Measurements from ENCODE around the gene CASP7.
"Not testable (repeated sequence)": the region's sequence is repeated elsewhere in the genome, so short reads cannot be mapped to it uniquely, and the experiment has no call there.

Gene CASP7

DNA sequence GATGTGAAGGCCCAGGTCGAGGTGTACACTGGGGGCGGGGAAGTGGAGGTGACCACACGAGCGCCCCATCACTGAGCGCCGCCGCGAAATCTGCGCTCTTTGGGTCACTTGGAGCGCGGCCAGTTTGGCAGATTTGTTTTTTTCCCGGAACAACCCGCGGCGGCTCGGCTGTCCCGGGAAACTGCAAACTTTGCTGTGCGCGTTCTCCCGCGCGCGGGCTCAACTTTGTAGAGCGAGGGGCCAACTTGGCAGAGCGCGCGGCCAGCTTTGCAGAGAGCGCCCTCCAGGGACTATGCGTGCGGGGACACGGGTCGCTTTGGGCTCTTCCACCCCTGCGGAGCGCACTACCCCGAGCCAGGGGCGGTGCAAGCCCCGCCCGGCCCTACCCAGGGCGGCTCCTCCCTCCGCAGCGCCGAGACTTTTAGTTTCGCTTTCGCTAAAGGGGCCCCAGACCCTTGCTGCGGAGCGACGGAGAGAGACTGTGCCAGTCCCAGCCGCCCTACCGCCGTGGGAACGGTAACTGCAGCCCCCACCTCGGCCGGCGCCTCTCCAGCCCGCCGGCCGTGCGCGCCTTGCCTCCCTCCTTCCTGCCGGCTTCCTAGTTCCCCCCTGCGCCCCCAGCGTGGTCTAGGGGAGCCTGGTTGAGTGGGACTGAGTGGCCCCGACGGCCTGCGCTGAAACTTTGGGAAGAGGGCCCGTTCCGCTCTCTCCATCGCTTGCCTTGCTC lies at the start of gene CASP7:
CASP7 (plus strand) TSS at position 450 of the 727 bp plus-strand sequence. CDS start 17,582 bp downstream, outside the sequence.
- intact Hi-C loops (cut with DNase I) = no loop called here
- DNase-seq = peak; percentile 39 to 93 (median 77)

DNA sequence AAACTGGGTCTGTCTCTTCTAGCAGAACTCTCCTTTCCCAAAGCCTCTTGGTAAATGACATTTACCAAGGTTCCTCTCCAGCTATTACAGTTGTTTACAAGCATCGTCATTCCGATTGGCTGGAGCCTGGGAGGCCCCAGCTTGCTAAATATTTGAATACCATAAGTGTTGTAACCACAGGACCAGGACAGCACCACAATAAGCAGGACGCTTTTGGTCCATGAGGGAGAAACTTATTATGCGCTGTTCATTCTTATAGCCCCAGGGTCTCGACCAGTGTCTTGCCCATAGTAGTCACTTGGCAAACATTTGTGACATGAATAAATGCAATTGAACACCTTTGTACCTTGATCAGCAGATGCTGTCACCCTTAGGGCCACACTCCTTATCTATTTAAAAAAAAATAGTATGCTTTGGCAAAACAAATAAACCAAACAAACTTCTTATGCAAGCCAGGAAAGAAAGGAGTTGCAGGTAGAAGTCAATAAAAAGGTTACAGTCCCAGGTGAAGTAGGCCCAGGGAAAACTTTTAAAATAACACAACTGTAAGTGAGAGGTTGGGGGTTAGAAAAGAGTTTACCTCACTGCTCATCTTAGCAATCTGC lies 48.7 kb upstream of the CASP7 start:
- intact Hi-C loops (cut with DNase I) = no loop called here
- DNase-seq = no peak

DNA sequence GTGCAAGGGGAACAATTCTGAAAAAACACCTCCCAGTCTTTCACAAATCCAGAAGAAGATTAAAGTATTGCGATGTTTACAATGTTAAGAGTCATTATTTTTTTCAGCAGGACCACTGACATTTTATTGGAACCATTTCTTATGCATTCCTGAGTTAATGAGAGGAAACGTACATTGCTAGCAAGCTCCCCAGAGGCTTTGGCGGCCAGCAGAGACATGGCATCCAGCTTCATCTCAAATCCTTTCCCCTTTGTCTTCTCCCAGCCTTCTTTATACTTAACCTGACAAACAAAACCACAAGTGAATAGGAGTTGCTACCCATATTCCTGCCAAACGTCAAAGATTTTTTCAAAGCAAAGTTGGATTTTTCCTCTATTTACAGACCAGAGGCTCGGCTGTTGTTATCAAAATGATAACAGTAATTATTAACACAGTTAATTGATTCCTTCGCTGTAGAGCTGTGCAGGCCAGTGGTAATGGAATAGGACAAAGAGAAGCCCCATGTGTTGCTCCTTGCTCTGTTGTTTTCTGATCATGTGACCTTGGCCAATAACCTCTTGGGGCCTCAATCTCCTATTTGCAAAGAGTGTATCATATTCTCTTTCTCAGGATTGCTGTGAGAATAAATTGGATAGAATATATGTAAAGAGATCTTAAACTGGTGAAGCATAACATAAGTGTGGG lies 47.9 kb upstream of the CASP7 start:
- intact Hi-C loops (cut with DNase I) = no loop called here
- no peak for DNase-seq

DNA sequence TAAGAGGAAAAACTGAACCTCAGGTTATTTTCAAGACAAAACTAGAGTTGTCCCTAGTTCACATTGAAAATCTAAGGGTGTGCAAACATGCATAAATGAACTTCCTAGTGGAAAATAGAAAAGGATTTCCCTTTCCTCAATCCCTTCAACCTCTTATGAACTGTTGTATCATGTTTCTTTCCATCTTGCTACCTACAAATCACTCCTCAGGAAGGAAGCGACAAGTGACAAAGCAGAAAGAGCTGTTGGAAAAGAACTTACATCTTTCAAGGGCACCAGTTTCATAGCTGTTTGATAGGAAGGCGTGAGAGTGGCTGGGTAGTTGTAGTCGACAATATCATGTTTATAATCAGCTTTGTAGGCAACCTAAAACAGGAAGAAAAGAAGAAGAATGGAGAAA lies 39.7 kb upstream of the CASP7 start:
- DNase-seq = no peak
- intact Hi-C loops (cut with DNase I) = no loop called here

DNA sequence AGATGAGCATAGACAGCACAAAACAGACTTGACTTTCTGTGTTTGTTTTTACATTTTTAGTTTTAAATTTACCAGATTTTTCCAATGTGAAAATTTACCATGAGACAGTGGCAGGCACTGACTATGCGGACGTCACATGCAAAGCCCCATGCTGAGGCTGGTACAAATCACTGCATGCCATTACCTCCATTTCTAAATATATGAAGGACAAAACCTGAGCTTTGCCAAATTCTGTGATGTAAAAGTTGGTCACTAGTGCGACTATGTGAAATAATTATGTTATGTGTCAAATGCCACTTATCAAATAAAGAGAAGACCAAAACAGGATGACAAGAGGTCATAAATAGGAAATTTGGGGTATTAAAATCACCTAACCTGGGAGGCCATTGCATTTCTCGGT lies 38.0 kb upstream of the CASP7 start:
- no peak for DNase-seq
- intact Hi-C loops (cut with DNase I) = no loop called here

DNA sequence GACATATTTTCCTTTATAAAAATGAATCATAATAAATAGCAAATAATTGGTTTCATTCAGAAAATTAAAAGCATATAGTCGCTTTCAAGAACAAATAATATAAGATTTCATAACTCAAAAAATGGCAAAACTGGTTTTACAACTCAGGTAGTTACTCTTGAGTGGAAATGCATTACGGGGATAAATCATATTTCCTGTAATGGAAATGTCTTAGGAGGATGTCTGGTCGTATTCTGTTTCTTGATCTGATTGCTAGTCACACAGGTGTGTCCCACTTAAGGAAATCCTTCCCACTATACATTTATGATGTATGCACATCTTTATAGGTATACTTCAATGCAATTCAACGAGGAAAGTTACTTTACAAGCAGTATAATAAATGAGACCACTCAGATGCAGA lies 36.5 kb upstream of the CASP7 start:
- intact Hi-C loops (cut with DNase I) = no loop called here
- DNase-seq = no peak

DNA sequence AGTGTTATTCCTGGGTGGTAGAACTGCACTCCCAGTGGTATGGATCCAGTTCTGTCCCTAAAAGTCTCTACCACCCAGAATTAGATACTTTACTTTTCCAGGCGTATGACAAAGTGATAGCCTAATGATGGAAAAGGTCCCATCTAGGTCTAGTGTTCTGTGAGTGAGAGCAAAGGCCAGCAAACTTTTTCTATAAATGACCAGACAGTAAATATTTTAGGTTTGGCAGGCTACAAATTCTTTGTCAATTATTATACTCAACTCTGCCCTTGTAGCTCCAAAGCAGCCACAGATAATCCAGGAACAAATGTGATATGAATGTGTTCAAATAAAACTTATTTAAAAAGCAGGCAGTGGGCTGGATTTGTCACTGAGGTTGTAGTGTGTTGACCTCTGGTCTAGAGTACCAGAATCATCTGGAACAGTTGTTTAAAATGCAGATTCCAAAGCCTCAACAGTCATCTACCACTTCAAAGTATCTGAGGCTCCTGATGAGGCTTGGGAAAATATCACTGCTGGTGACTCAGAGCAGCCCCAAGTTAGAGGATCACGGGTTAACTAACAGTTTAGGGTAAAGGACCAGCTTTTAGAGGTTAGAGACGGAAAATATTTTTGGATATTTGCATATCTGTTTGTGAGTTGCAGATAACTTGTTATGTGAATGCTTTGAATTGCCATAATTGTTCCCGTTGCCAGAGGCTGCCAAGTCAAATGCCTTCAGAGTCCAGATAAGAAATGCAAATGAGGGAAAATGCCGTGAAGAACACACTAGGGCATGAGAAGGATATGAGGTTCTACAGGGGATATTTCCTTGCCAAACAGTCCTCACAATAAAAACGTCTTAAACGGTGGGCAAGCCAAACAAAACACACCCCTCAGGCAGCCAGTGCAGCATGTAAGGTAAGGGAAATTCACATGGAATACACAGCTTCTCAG lies 35.3 kb upstream of the CASP7 start:
- intact Hi-C loops (cut with DNase I) = no loop called here
- DNase-seq = no peak

DNA sequence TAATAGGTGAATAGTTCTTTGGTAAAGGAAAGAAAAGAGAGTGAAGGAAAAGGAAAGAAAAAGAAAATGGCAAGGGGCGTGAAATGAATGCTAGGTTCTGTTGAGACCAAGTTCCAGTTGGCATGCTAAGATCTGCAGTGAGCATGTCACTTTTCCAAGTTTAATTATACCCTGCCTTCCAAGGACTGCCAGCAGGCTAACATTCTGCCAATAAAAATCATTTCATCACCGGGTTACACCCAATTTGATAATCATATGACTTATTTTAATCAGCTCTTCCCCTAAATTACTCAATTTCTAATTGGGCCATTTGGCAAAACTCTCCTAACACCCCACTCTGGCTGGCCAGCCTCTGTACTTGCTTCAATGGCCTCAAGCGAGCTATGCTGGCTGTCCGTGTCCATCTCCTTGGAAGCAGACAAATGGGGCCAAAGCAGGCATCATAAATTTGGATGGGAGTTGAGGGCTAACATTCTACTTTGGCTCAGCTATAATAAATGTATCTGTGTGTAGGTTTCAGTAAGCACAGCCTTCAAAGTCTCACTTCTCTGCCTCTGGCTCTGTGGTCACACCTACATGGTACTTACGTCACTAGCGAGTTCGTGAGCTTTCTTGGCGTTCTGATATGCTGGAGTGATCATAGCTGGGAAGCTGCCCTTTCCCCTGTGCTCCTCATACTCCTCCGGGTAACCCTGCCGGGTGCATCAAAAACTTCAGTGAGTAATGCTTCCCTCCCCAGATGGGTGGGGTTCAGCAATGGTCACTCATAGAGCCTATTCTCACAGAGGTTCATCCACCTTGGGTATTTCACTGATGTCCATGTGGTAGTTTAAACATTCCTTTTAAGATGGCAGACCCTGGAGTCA lies 33.1 kb upstream of the CASP7 start:
- DNase-seq = peak in 23 of 42 donors; percentile 4 to 73 (median 36)
- intact Hi-C loops (cut with DNase I) = no loop called here

DNA sequence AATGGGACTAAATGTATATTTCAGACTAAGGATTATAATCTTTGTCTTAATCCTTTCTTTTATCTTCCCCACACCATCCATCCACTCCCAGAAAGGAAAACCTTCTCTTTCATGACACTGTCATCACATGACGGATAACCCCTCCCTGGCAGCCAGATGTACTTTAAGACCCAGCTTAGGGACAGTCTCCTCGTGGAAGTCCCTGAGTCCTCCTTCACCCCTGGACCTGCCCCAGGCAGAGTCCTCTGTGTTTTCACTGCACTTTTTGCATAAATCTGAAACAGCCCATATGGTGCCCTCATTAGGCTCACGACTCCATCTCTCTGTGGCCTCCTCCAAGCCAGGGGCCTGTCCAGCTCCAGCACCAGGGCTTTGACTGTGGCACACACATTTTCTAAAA lies 31.9 kb upstream of the CASP7 start:
- no peak for DNase-seq
- intact Hi-C loops (cut with DNase I) = no loop called here

DNA sequence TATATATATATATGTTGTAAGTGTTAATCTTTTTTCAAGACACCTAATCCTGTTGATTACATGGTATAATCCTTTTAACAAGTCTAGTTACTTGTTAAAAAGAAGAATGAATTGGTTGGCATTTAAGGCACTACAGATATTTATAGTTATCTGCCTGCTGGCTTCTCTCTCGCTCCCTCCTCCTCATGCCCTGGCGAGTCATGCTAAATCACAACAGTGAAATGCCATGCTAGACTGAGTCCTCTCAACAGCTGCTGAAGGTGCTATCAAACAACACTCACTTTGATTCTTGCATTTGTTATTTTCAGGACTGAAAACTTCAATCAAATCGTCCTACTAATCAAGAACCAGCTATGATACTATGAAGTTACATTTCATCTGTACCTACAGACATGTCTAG lies 31.2 kb upstream of the CASP7 start:
- no peak for DNase-seq
- intact Hi-C loops (cut with DNase I) = no loop called here

DNA sequence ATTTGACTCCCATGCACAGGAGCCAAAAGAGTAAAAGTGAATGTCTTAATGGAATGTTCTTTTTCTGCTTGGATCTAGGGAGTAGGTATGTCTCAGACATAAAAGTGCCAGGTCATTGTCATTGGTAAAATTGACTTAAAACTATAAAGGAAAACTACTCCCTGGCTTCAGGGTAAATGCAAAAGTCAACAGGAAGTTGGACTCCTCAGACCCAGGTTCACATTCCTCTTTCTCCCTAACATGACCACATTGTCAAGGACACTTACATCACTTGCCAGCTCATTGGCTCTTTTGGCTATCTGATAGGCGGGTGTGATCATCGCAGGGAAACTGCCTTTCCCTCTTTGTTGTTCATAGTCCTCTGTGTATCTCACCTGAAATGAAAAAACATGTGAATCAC lies 29.5 kb upstream of the CASP7 start:
- intact Hi-C loops (cut with DNase I) = no loop called here

DNA sequence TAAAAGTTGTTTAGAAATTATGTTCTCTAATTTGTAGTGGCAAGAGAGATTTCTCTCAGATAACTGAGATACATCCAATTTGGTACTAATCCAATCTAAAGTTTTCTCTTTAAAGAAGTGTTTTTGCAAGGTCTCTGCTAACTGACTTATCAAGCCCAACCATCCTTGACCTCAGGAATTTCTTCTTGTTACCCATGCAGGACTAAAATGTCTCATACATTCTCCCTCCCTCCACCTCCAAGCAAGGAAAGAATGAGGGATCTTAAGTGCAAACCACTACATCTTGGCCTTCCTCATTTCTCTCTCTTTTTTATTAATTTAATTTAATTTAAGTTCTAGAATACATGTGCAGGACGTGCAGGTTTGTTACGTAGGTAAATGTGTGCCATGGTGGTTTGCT lies 28.7 kb upstream of the CASP7 start:
- no peak for DNase-seq
- intact Hi-C loops (cut with DNase I) = no loop called here

More for the DNA sequence above, 29.5 kb upstream of the CASP7 start:
- no peak for DNase-seq

DNA sequence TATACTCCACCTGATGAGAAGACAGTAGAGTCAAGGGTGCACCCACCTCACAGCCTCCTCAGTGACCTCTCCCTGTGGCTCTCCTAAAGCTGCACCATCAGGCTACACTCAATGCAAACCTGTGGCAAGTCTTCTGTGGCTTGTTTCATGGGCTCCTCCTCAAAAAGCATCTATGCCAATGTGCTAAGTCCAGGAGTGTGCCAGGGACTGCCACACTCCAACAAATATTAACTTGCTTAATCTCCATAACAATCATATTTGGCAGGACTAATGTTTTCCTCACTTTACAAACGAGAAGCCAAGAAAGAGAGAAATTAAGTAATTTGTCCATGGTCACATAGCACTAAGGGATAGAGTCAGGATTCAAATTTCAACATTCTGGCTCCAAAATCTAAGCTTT lies 27.8 kb upstream of the CASP7 start:
- DNase-seq = no peak
- intact Hi-C loops (cut with DNase I) = no loop called here

DNA sequence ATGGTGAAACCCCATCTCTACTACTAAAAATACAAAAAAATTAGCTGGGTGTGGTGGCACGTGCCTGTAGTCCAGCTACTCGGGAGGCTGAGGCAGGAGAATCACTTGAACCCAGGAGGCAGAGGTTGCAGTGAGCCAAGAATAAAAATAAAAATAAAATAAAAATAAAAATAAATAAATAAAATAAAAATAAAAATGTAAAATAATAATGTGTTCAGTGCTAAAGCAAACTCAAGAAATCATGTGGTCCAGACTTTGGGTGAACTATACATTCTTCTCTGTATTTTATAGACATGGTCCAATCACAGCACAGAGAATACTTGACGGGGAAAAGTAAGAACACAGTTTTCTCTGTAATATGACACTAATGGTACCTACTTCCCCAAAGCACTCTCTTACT lies 27.3 kb upstream of the CASP7 start:
- intact Hi-C loops (cut with DNase I); DNase-seq: not testable (repeated sequence)

DNA sequence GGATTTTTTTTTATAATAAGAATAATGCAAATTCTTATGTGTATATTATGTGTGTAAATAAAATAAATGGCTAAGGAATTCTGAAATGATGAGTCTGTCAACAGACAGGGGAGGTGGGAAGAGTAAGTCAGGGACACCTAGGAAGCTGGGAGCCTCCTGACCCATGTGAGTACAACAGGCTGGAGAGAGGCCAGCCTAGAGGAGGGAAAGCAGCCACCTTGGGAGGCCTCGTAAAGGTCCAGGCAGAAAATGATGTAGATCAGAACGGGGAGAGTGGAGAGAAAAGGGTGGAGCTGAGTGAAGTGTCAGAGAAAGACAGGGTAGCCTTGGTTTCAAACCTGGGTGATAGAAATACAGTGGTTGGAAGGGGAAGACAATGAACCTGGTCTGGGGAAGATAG lies 22.8 kb upstream of the CASP7 start:
- no peak for DNase-seq
- intact Hi-C loops (cut with DNase I) = no loop called here

DNA sequence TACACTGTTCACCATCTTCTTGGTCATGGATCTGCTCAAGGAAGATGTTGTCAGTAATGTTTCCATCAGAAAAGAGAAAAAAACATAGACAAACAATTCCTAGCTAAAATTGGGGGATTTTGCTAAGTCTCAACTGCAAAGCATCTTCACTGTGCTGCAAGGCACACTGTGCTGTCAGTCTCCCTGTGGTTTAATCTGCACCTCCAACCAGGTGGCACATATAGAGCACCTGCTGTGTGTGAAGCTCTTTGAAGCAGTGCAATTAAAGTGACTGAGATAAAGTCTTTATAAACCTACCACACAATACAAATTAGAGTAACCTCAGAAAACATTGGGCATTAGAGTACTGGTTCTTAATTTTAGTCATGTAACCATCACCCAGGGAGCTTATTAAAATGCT lies 22.2 kb upstream of the CASP7 start:
- DNase-seq = no peak

DNA sequence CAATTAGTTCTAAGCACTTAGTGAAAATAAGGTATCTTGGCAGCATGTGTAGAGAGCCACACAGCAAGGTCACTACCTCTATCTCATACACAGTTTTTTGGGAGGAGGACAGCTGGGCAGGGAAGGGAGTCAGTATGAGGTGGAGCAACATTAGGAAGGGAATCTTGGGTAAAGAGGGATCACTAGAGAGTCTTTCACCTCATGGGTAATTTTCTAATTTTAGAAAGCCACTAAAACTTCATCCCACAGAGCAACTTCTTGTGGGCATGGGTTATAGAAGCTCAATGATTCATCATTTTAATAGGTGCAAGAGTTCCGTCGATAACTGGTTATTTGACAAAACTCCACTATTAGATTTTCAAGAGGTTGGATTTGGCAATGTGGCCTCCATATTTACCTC lies 18.4 kb upstream of the CASP7 start:
- intact Hi-C loops (cut with DNase I) = no loop called here
- no peak for DNase-seq

More for the DNA sequence above, 22.2 kb upstream of the CASP7 start:
- intact Hi-C loops (cut with DNase I) = no loop called here

DNA sequence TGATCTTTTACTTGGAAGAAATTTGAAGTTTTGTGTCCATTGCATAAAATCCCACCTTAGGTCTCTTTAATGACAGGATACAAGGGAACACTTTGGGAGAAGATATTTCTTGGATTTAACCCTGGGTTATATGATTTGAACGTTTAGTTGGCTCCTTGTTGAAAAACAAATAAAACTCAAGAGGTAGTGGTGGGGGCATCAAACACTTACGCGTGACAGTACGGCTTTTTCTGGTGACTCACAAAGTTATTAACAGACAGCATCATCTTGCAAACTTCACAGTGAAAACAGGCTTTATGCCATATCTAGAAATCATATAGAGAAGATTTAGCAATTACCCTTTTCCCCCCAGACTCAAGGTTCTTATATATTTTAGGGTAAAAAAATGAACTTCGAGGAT lies 16.6 kb upstream of the CASP7 start:
- intact Hi-C loops (cut with DNase I) = no loop called here

DNA sequence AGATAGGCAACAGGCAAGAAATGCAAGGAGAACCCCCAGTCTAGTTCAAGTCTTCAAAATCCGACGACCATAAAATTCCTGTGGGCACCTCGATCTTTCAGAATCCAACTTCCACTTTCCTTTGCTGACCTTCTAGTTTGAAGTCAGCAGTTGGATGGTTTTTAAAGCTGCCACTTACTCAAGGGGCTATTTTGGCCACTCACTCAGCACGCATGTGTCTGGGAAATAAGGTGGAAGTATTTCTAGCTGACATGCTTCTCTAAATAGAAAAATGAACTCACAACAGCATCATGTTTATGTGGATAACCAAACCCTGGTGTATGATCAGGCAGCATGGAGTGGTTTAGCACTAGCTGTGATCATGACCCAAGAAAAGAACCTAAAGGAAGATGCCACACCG lies 15.8 kb upstream of the CASP7 start, which contains the start of gene NRAP:
NRAP (minus strand) TSS at position 134 of the 400 bp plus-strand sequence. CDS start 159 bp downstream, outside the sequence.
- intact Hi-C loops (cut with DNase I) = no loop called here
- DNase-seq = no peak

More for the DNA sequence above, 16.6 kb upstream of the CASP7 start:
- DNase-seq = no peak

Data from head of caudate nucleus (tissue), 42 donors.